ENCODE data around the gene RSPO4.

GRCh38 chr20:1029980-1030379 lies 27.9 kb upstream of the RSPO4 start:
- TF ChIP-seq POLR2A (IDR thresholded peaks at IDR 0.05; ENCODE audit: low read length): no peak
- TF ChIP-seq GATA1 (IDR thresholded peaks at IDR 0.05; ENCODE audit: low read depth, low read length): no peak
